Common myeloid progenitor, CD34-positive (primary cell): Measurements from ENCODE around the gene PRKCA.

Source experiments
- CTCF ChIA-PET: fragments of 350-600 bp; sonication (Branson Sonifier 250); formaldehyde crosslinking; loops from one replicate; lab custom pipeline; 2021; ENCODE audit warnings: antibody characterized with exemption; lab: Charles Lee
- POLR2A ChIA-PET: fragments of 350-600 bp; sonication (Branson Sonifier 250); formaldehyde crosslinking; loops from one replicate; lab custom pipeline; 2021; ENCODE audit warnings: antibody characterized with exemption; lab: Charles Lee
- DNase-seq, 3 donors: peaks; one replicate each; pipeline versions ENCODE4 v3.0.0 to v3.0.0-alpha.2; 2013
- H3K27ac ChIP-seq, 2 experiments: 1 replicate in 1 of 2; 2 replicates in 1 of 2; pipeline ENCODE4 v1.7.0; 2013; ENCODE audit warnings: inconsistent platforms in 2 of 2, low read length in 2 of 2, mild to moderate bottlenecking in 2 of 2, low read depth in 1 of 2, moderate library complexity in 1 of 2; ENCODE audit not compliant: severe bottlenecking in 2 of 2, insufficient read depth in 1 of 2, poor library complexity in 1 of 2
- H3K27me3 ChIP-seq, 5 experiments: replicated peaks in 2 of 5; 1 replicate in 3 of 5; 2 replicates in 2 of 5; pipeline versions ENCODE4 v1.6.1 to v1.7.0; 2013; ENCODE audit warnings: low read length in 4 of 5, mild to moderate bottlenecking in 2 of 5, moderate library complexity in 2 of 5, inconsistent platforms in 1 of 5; ENCODE audit not compliant: insufficient read depth in 5 of 5, control insufficient read depth in 4 of 5
- H3K36me3 ChIP-seq, 4 experiments: 1 replicate in 2 of 4; 2 replicates in 2 of 4; pipeline versions ENCODE4 v1.6.1 to v1.7.0; 2013; ENCODE audit warnings: low read length in 3 of 4, control low read depth in 1 of 4, mild to moderate bottlenecking in 1 of 4; ENCODE audit not compliant: control insufficient read depth in 4 of 4, insufficient read depth in 4 of 4
- H3K4me1 ChIP-seq, 4 experiments: 1 replicate in 3 of 4; 2 replicates in 1 of 4; pipeline versions ENCODE4 v1.6.1 to v1.7.1; 2013; ENCODE audit warnings: low read length in 3 of 4, mild to moderate bottlenecking in 3 of 4, control low read depth in 1 of 4, inconsistent platforms in 1 of 4, moderate library complexity in 1 of 4; ENCODE audit not compliant: control insufficient read depth in 4 of 4, insufficient read depth in 4 of 4; ENCODE audit errors: control extremely low read depth in 1 of 4
- H3K4me3 ChIP-seq, 7 experiments: 1 replicate in 4 of 7; 2 replicates in 3 of 7; pipeline versions ENCODE4 v1.5.1 to v1.7.0; 2013; ENCODE audit warnings: mild to moderate bottlenecking in 7 of 7, low read length in 6 of 7, moderate library complexity in 6 of 7, inconsistent platforms in 2 of 7, low read depth in 2 of 7, control low read depth in 1 of 7; ENCODE audit not compliant: insufficient read depth in 4 of 7, control insufficient read depth in 1 of 7; ENCODE audit errors: extremely low read depth in 1 of 7
- H3K9me3 ChIP-seq, 5 experiments: 1 replicate in 4 of 5; 2 replicates in 1 of 5; pipeline versions ENCODE4 v1.6.1 to v1.7.1; 2013; ENCODE audit warnings: low read length in 4 of 5, mild to moderate bottlenecking in 2 of 5, inconsistent platforms in 1 of 5, low read depth in 1 of 5, moderate library complexity in 1 of 5; ENCODE audit not compliant: control insufficient read depth in 4 of 5, insufficient read depth in 2 of 5; ENCODE audit errors: control extremely low read depth in 1 of 5
- WGBS: methylation state at CpG from one replicate; pipeline ENCODE4 v1.1.5; 2013; ENCODE audit not compliant: insufficient coverage; 5-methylcytosine and 5-hydroxymethylcytosine counted together

Gene PRKCA

DNA sequence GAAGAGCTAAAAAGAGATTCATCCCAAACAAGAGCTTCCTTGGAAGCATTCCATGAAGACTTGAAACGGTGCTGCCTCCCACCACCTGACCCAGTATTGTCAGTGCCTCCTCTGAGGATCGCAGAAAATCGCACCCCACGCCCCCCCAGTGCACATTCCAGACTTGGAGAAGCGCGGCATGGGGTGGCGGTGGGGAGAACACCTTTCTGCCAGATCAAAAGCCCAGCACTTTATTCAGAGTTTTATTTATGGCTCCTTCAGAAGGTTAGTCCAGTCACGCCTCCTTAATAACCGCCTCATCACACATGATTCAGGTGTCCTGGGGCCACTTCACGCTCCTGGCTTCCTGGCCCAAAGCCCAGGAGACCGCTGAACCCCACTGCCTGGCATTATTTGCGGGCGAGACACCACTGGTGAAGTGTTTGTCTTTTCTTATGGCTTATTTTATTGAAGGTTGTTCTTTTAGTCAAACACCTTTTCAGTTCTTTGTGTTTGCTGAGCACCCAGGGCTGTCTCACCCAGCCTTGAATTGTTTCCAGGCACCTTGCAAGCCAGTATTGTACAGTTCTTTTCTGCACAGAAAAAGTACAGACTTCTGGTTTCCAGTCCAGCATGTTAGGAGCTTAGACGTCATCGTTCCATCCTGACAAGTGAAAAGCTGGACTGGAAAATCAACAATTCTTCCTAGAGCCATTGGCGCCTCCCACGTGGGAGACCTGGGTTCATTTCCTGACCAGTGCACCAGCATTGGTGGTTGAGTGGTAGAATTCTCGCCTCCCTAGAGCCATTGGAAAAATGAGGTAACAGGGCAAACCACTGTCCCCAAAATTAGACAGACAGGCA lies 452.9 kb downstream of the PRKCA start:
- 97% methylated on average over 16 of the region's 18 CpGs for WGBS
- Histone ChIP-seq H3K4me3 (no peak overlapping the region), H3K27me3 (peaks cover 0 to 2% (median 0%) of the 10 kb centered on the region in 5 experiments), H3K27ac (no peak overlapping the region), H3K36me3 (no peaks in the 10 kb centered on the region), H3K9me3 (no peaks in the 10 kb centered on the region), H3K4me1 (no peaks in the 10 kb centered on the region)
- DNase-seq = no peak
- POLR2A ChIA-PET = no interaction called here
- CTCF ChIA-PET = no interaction called here

DNA sequence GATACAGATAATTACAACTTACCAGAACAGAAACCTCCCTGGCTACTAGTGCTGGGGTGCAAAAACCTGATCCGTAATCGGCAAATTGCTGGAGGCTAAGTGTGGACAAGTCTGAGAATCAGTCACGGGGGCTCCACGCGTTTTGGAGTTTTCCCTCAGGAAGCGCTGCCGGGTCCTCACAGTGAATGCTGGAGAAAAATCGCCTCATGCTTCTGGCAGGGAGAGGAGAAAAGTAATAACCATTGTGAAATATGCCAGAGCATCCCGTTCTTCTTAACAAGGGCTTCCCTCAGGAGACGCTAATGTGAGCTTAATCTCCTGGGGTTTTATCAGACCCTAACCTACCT lies 453.5 kb downstream of the PRKCA start:
- H3K4me1 ChIP-seq = no peaks in the 10 kb centered on the region
- WGBS = 98% methylated on average over 8 of the region's 10 CpGs
- ChIA-PET POLR2A (no interaction called here), CTCF (no interaction called here)
- no peaks in the 10 kb centered on the region for H3K36me3 ChIP-seq
- peaks cover 0 to 2% (median 0%) of the 10 kb centered on the region in 5 experiments for H3K27me3 ChIP-seq
- H3K27ac ChIP-seq = no peak overlapping the region
- no peaks in the 10 kb centered on the region for H3K9me3 ChIP-seq
- DNase-seq = no peak
- H3K4me3 ChIP-seq = no peak overlapping the region

DNA sequence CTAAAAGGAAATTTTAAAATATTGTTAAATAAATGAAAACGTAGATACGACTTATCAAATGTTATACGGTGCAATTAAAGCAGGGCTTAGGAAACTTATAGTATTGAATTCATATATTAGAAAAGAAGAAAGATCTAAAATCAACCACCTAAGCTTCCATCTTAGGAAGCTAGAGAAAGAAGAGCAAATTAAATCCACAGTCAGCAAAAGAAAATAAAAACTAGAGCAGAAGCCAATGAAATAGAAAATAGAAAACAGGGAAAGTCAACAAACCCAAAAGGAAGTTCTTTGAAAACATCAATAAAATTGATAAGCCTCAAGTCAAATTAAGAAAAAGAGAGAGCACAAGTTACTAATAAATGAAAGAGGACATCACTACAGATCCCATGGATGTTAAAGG lies 457.9 kb downstream of the PRKCA start:
- CTCF ChIA-PET = no interaction called here
- no peak for DNase-seq
- Histone ChIP-seq H3K36me3 (no peaks in the 10 kb centered on the region), H3K27me3 (peaks cover 0 to 2% (median 0%) of the 10 kb centered on the region in 5 experiments), H3K4me1 (no peaks in the 10 kb centered on the region), H3K27ac (no peak overlapping the region), H3K4me3 (no peak overlapping the region), H3K9me3 (no peaks in the 10 kb centered on the region)
- POLR2A ChIA-PET = no interaction called here
- no CpG with 5 or more reads among the region's 3 CpGs for WGBS

DNA sequence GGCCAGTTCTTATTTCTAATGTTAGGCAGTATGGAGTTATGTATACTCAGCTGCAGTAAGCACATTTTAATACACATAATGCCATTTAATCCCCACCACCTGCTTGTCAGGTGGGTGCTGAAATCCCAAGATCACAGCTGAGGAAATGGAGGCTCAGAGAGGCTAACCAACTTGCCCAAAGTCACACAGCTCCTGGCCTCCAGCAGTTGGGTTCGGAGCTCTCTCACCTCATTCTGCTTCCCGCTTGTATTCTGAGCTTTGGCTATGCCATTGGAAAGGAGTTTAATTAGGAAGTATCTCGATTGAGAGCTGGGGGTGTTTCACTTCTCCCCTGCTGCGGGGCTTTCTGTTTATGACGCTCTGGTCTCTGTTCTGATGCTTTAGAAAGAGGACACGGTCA lies 459.9 kb downstream of the PRKCA start:
- Histone ChIP-seq H3K27me3 (peaks cover 0 to 2% (median 0%) of the 10 kb centered on the region in 5 experiments), H3K4me1 (no peaks in the 10 kb centered on the region), H3K4me3 (no peak overlapping the region), H3K36me3 (no peaks in the 10 kb centered on the region), H3K27ac (no peak overlapping the region), H3K9me3 (no peaks in the 10 kb centered on the region)
- ChIA-PET POLR2A (no interaction called here), CTCF (no interaction called here)
- DNase-seq = no peak
- 100% methylated on average over 5 of the region's 6 CpGs for WGBS

DNA sequence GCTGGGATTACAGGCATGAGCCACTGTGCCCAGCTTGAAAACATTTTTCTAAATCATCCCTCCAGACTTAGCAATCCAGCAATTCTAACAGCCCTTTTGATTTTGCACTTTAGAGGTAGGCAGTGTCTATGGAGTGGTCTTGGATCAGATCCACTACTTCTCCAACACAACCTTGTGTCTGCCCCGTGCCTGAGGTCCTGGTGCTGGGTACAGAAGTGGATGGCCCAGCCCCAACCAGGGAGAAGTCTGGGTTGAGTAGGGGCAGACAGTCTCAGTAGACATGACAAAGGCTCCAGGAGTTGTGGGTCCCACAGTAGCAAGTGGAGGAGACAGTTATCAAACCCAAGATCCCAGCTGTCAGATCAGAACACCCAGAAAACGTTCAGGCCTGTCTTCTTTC lies 460.6 kb downstream of the PRKCA start:
- no peak overlapping the region for H3K27ac ChIP-seq
- H3K36me3 ChIP-seq = no peaks in the 10 kb centered on the region
- CTCF ChIA-PET = interaction anchor here (1.4 kb wide), 1 partner anchor 11 kb away, joined by 6 read pairs; no protein-coding TSS in a partner anchor
- peaks cover 0 to under 1% (median 0%) of the 10 kb centered on the region in 5 experiments for H3K27me3 ChIP-seq
- H3K4me1 ChIP-seq = no peaks in the 10 kb centered on the region
- 100% methylated on average over 1 of the region's 2 CpGs for WGBS
- H3K9me3 ChIP-seq = no peaks in the 10 kb centered on the region
- POLR2A ChIA-PET = no interaction called here
- no peak for DNase-seq
- no peak overlapping the region for H3K4me3 ChIP-seq

DNA sequence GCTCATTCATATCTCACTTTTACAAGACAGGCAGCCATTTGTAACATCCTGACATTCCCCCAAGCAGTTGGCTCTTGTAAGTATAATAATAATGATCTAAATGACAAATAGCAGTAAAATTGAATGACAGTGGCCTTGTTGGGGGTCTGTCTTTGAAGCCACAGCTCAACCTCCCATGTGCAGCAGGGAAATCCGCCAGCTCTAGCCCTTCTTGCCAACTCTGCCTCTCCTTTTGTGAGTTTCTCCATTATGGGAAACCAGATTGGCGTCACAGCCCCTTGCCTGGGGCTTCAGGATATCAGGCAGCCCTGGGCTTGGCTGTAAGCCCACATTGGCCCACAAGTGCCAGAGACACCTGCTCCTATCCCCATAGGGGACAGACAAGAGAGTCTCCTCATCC lies 462.1 kb downstream of the PRKCA start:
- H3K4me1 ChIP-seq = no peaks in the 10 kb centered on the region
- ChIA-PET CTCF (interaction anchor here (1.4 kb wide), 1 partner anchor 9 kb away, joined by 6 read pairs; no protein-coding TSS in a partner anchor), POLR2A (no interaction called here)
- no peak overlapping the region for H3K4me3 ChIP-seq
- no peak for DNase-seq
- no peak overlapping the region for H3K27ac ChIP-seq
- no peaks in the 10 kb centered on the region for H3K9me3 ChIP-seq
- 96% methylated on average over 2 of the region's 2 CpGs for WGBS
- H3K27me3 ChIP-seq = no peaks in the 10 kb centered on the region
- H3K36me3 ChIP-seq = no peaks in the 10 kb centered on the region

DNA sequence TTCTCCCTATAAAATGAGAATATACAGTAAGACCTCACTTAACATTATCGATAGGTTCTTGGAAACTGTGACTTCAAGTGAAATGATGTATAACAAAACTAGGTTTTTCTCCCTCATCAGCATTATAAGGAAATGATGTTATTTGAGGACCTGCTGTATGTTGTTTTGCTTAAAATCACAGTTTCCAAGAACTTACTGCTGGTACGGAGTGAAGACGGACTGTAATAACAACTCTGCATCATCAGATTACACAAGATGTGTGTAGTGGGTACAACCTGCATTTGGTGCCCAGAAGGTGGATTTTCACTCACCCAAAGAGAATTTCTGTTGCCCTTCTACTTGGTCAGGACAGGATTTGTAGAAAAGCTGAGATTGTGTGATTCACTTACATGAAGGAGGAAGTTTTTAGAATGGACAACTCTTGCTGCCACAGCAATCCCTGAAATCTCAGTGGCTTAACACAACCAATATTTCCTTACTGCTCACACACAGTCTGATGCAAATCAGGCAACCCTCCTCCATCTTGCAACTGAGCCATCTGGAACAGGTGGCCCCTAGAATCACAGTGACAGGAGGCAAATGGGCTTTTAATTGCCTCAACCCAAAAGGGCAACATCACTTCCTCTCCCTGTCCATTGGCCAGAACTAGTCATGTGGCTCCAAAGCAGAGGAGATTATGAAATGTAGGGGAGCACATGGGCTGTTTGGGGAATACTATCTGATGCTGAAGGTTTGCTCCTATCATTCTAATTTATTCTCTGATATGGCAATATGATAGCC lies 464.9 kb downstream of the PRKCA start:
- no CpG with 5 or more reads among the region's 3 CpGs for WGBS
- CTCF ChIA-PET = no interaction called here
- no peaks in the 10 kb centered on the region for H3K36me3 ChIP-seq
- no peaks in the 10 kb centered on the region for H3K9me3 ChIP-seq
- H3K27ac ChIP-seq = no peak overlapping the region
- POLR2A ChIA-PET = no interaction called here
- peak in 1 of 3 donors; percentile 3 for DNase-seq
- H3K4me3 ChIP-seq = no peak overlapping the region
- no peaks in the 10 kb centered on the region for H3K27me3 ChIP-seq
- H3K4me1 ChIP-seq = no peaks in the 10 kb centered on the region
